ENCODE data around the gene PACS2.

- TF ChIP-seq, protein P1, sequence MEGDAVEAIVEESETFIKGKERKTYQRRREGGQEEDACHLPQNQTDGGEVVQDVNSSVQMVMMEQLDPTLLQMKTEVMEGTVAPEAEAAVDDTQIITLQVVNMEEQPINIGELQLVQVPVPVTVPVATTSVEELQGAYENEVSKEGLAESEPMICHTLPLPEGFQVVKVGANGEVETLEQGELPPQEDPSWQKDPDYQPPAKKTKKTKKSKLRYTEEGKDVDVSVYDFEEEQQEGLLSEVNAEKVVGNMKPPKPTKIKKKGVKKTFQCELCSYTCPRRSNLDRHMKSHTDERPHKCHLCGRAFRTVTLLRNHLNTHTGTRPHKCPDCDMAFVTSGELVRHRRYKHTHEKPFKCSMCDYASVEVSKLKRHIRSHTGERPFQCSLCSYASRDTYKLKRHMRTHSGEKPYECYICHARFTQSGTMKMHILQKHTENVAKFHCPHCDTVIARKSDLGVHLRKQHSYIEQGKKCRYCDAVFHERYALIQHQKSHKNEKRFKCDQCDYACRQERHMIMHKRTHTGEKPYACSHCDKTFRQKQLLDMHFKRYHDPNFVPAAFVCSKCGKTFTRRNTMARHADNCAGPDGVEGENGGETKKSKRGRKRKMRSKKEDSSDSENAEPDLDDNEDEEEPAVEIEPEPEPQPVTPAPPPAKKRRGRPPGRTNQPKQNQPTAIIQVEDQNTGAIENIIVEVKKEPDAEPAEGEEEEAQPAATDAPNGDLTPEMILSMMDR (conservative IDR thresholded peaks at IDR 0.05; ENCODE audit: low read depth, low read length): no peak
- TF ChIP-seq MAZ (IDR thresholded peaks at IDR 0.05; ENCODE audit: borderline replicate concordance, low read depth, low read length) (no peak), RCOR1 (IDR thresholded peaks at IDR 0.05; ENCODE audit: insufficient replicate concordance, low read length) (no peak), RAD21 (IDR thresholded peaks at IDR 0.05; ENCODE audit: low read length) (no peak), MXI1 (IDR thresholded peaks at IDR 0.05; ENCODE audit: borderline replicate concordance, low read depth, low read length) (no peak), USF2 (IDR thresholded peaks at IDR 0.05; ENCODE audit: low read depth, low read length) (no peak), POLR2A (IDR thresholded peaks at IDR 0.05; ENCODE audit: low read depth, low read length) (no peak), RFX5 (IDR thresholded peaks at IDR 0.05; ENCODE audit: low read depth, low read length) (no peak), FOS (IDR thresholded peaks at IDR 0.05; ENCODE audit: low read depth, low read length) (no peak)
Measured at GRCh38 chr14:105369653-105370040, 55.1 kb downstream of the PACS2 start.

Data from IMR-90 (cell line).